ENCODE measurements around the gene ASCC3.

DNA sequence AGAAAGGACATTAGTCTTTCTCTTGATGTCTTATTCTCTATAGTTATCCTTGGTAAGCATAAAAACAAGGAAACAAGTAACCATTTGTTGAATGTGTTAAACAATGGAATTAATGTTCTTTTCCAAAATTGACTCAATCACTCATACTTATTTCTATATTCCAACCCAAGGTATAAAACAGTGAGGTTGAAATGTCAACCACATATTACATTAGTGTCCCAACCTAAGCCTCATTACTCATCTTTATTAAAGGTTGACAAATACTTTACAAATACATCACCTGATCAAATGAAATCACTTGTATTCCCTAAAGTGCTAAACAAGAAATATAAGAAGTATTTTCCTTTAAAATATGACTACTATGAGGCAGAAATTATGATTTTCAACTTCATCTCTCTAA, 100.5 kb downstream of the ASCC3 start:
- TF ChIP-seq, protein P1, sequence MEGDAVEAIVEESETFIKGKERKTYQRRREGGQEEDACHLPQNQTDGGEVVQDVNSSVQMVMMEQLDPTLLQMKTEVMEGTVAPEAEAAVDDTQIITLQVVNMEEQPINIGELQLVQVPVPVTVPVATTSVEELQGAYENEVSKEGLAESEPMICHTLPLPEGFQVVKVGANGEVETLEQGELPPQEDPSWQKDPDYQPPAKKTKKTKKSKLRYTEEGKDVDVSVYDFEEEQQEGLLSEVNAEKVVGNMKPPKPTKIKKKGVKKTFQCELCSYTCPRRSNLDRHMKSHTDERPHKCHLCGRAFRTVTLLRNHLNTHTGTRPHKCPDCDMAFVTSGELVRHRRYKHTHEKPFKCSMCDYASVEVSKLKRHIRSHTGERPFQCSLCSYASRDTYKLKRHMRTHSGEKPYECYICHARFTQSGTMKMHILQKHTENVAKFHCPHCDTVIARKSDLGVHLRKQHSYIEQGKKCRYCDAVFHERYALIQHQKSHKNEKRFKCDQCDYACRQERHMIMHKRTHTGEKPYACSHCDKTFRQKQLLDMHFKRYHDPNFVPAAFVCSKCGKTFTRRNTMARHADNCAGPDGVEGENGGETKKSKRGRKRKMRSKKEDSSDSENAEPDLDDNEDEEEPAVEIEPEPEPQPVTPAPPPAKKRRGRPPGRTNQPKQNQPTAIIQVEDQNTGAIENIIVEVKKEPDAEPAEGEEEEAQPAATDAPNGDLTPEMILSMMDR (IDR thresholded peaks at IDR 0.05): no peak
- TF ChIP-seq EZH2phosphoT487 (IDR thresholded peaks at IDR 0.05): no peak

Measured in neural progenitor cell (in vitro differentiated cells).